Smooth muscle cell (in vitro differentiated cells): Measurements from ENCODE around the gene DOCK10. TPM values are rescaled to one million over a fixed set of nuclear protein-coding genes. Genes with fewer than 3 reads are reported as not detected.
A peak's percentile ranks its signal among the peaks of the same experiment; 100 is the strongest.

Experiments used
- DNase-seq: peaks from one replicate; lab custom pipeline; 2025; ENCODE audit not compliant: unreplicated experiment; lab: John Stamatoyannopoulos, UW
- H2AFZ ChIP-seq: fragments of 200-600 bp; sonication (generic); 2 replicates; pipeline ENCODE4 v1.6.0; 2016; ENCODE audit warnings: antibody characterized with exemption, low read depth, mild to moderate bottlenecking
- H3F3A ChIP-seq: fragments of 200-600 bp; sonication (generic); 2 replicates; pipeline ENCODE4 v1.6.0; 2017; ENCODE audit warnings: antibody characterized with exemption, low read depth
- H3K27ac ChIP-seq: fragments of 200-600 bp; sonication (generic); 2 replicates; pipeline ENCODE4 v1.5.1; 2016; ENCODE audit warnings: low read depth, mild to moderate bottlenecking
- H3K27me3 ChIP-seq: fragments of 200-600 bp; sonication (generic); 2 replicates; pipeline ENCODE4 v1.6.1; 2016; ENCODE audit warnings: low read depth, mild to moderate bottlenecking
- H3K36me3 ChIP-seq: fragments of 200-600 bp; sonication (generic); 2 replicates; pipeline ENCODE4 v1.5.1; 2016; ENCODE audit warnings: low read depth
- H3K4me1 ChIP-seq: fragments of 200-600 bp; sonication (generic); 2 replicates; pipeline ENCODE4 v1.5.1; 2016; ENCODE audit warnings: low read depth
- H3K4me2 ChIP-seq: fragments of 200-600 bp; sonication (generic); 2 replicates; pipeline ENCODE4 v1.6.0; 2016; ENCODE audit warnings: mild to moderate bottlenecking
- H3K4me3 ChIP-seq: fragments of 200-600 bp; sonication (generic); 2 replicates; pipeline ENCODE4 v1.5.1; 2016; ENCODE audit warnings: mild to moderate bottlenecking
- H3K79me2 ChIP-seq: fragments of 200-600 bp; sonication (generic); 2 replicates; pipeline ENCODE4 v1.6.0; 2016; ENCODE audit warnings: low read depth, mild to moderate bottlenecking
- H3K9ac ChIP-seq: fragments of 200-600 bp; sonication (generic); 2 replicates; pipeline ENCODE4 v1.6.0; 2016; ENCODE audit warnings: low read depth
- H3K9me3 ChIP-seq: fragments of 200-600 bp; sonication (generic); replicated peaks from 2 replicates; pipeline ENCODE4 v1.5.1; 2016; ENCODE audit warnings: low read depth
- H4K20me1 ChIP-seq: fragments of 200-600 bp; sonication (generic); 2 replicates; pipeline ENCODE4 v1.6.0; 2016; ENCODE audit warnings: low read depth
- WGBS: methylation state at CpG from one replicate; pipeline ENCODE4 v1.1.7; 2016; ENCODE audit warnings: low lambda C conversion rate; 5-methylcytosine and 5-hydroxymethylcytosine counted together
- polyA plus RNA-seq: library from polyadenylated mRNA; unstranded; fragments of >200 nt; fragmentation: Nextera tagmentation; extraction: Ambion mirVana; gene quantifications from 2 replicates; pipeline ENCODE4 v1.2.1, GENCODE V29; 2016
- total RNA-seq: library from RNA; depleted of rRNA; stranded (reverse); fragments of >200 nt; gene quantifications from 2 replicates; pipeline ENCODE4 v1.2.3, GENCODE V29; 2014
- TF ChIP-seq, protein P1 (sequence below): fragments of 200-600 bp; sonication (generic); IDR thresholded peaks from 2 replicates; pipeline ENCODE4 v1.5.1; 2017; ENCODE audit warnings: borderline replicate concordance, mild to moderate bottlenecking, antibody characterized with exemption; ENCODE audit not compliant: insufficient read depth, poor library complexity, severe bottlenecking

DOCK10 gene
- total and polyA plus RNA-seq, 2 experiments from 2014 or later, result 0.04 TPM; not detected in 1

- no peaks in the 10 kb centered on the region for H3K79me2 ChIP-seq
- no peaks in the 10 kb centered on the region for H3K27me3 ChIP-seq
- no peaks in the 10 kb centered on the region for H3K9me3 ChIP-seq
- H2AFZ ChIP-seq, result no peak overlapping the region
- no peak overlapping the region for H3K27ac ChIP-seq
- H3K9ac ChIP-seq, result no peak overlapping the region
- no peaks in the 10 kb centered on the region for H3F3A ChIP-seq
- no peak for DNase-seq
- H3K4me1 ChIP-seq, result no peaks in the 10 kb centered on the region
- no peak overlapping the region for H3K4me2 ChIP-seq
- no peak overlapping the region for H3K4me3 ChIP-seq
- WGBS, result 64% methylated on average over 2 of the region's 2 CpGs
- TF ChIP-seq, protein P1, sequence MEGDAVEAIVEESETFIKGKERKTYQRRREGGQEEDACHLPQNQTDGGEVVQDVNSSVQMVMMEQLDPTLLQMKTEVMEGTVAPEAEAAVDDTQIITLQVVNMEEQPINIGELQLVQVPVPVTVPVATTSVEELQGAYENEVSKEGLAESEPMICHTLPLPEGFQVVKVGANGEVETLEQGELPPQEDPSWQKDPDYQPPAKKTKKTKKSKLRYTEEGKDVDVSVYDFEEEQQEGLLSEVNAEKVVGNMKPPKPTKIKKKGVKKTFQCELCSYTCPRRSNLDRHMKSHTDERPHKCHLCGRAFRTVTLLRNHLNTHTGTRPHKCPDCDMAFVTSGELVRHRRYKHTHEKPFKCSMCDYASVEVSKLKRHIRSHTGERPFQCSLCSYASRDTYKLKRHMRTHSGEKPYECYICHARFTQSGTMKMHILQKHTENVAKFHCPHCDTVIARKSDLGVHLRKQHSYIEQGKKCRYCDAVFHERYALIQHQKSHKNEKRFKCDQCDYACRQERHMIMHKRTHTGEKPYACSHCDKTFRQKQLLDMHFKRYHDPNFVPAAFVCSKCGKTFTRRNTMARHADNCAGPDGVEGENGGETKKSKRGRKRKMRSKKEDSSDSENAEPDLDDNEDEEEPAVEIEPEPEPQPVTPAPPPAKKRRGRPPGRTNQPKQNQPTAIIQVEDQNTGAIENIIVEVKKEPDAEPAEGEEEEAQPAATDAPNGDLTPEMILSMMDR, result no peak
- no peaks in the 10 kb centered on the region for H3K36me3 ChIP-seq
- no peaks in the 10 kb centered on the region for H4K20me1 ChIP-seq
Observed at GRCh38 chr2:225009768-225010167, 32.5 kb downstream of the DOCK10 start.

DNA sequence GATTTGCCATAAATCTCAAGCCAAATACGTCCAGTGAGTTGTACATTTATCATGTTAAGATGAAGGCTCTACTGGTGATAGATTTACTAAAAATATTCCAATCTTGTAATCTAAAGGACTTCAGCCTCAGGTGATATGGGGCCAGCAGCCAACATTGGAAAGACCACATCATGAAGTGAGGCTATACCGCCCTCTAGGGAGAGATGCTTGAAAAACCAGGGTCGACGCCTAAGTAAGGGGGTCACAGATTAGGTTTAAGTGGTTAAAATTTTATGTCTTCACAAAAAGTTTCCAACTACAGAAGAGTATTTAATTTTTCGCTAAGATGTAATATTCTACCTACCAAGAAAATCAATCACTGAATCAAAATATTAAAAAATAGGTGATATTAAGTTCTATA, 33.3 kb downstream of the DOCK10 start:
- H3F3A ChIP-seq, result no peaks in the 10 kb centered on the region

DNA sequence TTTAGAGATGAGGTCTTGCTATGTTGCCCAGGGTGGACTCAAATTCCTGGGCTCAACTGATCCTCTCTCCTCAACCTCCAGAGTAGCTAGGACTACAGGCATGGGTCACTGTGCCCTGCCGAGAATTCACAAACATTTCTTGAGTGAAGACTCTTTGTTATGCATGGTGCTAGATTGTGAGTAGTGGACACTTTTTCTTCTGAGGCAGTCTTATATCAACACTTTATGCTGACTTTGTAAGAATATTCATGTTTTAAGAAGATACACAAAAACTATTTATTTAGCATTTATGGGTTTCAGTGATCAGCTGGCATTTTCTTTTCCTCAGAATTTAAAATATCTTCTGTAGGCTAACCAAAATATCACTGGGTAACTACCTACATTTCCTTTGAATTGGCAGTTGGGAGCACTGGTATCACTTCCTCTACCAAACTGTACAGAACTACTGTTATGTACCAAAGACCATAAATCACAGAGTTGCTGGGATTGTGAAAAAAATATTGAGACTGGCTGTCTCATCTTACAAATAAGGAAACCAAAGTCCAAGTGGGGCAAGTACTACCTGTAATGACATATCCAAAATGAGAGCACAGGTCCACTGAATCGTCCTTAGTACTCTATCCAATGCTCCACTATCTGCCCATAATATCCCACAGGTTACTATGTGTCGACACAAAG, 34.0 kb downstream of the DOCK10 start:
- H3K9ac ChIP-seq, result no peak overlapping the region
- no peaks in the 10 kb centered on the region for H4K20me1 ChIP-seq
- 86% methylated on average over 3 of the region's 3 CpGs for WGBS
- TF ChIP-seq, protein P1, result no peak
- H3K9me3 ChIP-seq, result no peaks in the 10 kb centered on the region
- no peak overlapping the region for H2AFZ ChIP-seq
- H3K4me2 ChIP-seq, result no peak overlapping the region
- H3K4me1 ChIP-seq, result no peaks in the 10 kb centered on the region
- no peak for DNase-seq
- no peak overlapping the region for H3K4me3 ChIP-seq
- H3K36me3 ChIP-seq, result no peaks in the 10 kb centered on the region
- H3K27me3 ChIP-seq, result no peaks in the 10 kb centered on the region
- H3K79me2 ChIP-seq, result no peaks in the 10 kb centered on the region
- H3K27ac ChIP-seq, result no peak overlapping the region
- H3F3A ChIP-seq, result no peaks in the 10 kb centered on the region

More for the DNA sequence above, 33.3 kb downstream of the DOCK10 start:
- 25% methylated on average over 5 of the region's 5 CpGs for WGBS
- Histone ChIP-seq H3K4me3 (no peak overlapping the region), H3K79me2 (no peaks in the 10 kb centered on the region), H2AFZ (no peak overlapping the region), H3K36me3 (no peaks in the 10 kb centered on the region), H3K27me3 (no peaks in the 10 kb centered on the region), H3K4me2 (no peak overlapping the region), H3K9ac (no peak overlapping the region), H3K9me3 (no peaks in the 10 kb centered on the region), H3K27ac (no peak overlapping the region), H4K20me1 (no peaks in the 10 kb centered on the region), H3K4me1 (no peaks in the 10 kb centered on the region)
- DNase-seq, result no peak
- TF ChIP-seq, protein P1, result peak; percentile 39

- Histone ChIP-seq H3K27me3 (no peaks in the 10 kb centered on the region), H3K4me3 (no peak overlapping the region), H3K36me3 (no peaks in the 10 kb centered on the region), H3K4me2 (no peak overlapping the region), H3F3A (no peaks in the 10 kb centered on the region), H3K9ac (no peak overlapping the region), H3K27ac (no peak overlapping the region), H3K79me2 (no peaks in the 10 kb centered on the region), H3K9me3 (no peaks in the 10 kb centered on the region), H4K20me1 (no peaks in the 10 kb centered on the region), H3K4me1 (no peaks in the 10 kb centered on the region), H2AFZ (no peak overlapping the region)
- DNase-seq, result no peak
- TF ChIP-seq, protein P1, result no peak
- 77% methylated on average over 2 of the region's 2 CpGs for WGBS
Observed at GRCh38 chr2:225006730-225007129, 35.5 kb downstream of the DOCK10 start.
